IPS-NIHi11 (cell line): Measurements from ENCODE around the gene SGCA.
A peak's percentile ranks its signal among the peaks of the same experiment; 100 is the strongest.

ENCODE experiments used
- DNase-seq: peaks from one replicate; pipeline ENCODE4 v3.0.0; 2012; ENCODE audit warnings: mixed read lengths, low spot score

The SGCA gene

DNA sequence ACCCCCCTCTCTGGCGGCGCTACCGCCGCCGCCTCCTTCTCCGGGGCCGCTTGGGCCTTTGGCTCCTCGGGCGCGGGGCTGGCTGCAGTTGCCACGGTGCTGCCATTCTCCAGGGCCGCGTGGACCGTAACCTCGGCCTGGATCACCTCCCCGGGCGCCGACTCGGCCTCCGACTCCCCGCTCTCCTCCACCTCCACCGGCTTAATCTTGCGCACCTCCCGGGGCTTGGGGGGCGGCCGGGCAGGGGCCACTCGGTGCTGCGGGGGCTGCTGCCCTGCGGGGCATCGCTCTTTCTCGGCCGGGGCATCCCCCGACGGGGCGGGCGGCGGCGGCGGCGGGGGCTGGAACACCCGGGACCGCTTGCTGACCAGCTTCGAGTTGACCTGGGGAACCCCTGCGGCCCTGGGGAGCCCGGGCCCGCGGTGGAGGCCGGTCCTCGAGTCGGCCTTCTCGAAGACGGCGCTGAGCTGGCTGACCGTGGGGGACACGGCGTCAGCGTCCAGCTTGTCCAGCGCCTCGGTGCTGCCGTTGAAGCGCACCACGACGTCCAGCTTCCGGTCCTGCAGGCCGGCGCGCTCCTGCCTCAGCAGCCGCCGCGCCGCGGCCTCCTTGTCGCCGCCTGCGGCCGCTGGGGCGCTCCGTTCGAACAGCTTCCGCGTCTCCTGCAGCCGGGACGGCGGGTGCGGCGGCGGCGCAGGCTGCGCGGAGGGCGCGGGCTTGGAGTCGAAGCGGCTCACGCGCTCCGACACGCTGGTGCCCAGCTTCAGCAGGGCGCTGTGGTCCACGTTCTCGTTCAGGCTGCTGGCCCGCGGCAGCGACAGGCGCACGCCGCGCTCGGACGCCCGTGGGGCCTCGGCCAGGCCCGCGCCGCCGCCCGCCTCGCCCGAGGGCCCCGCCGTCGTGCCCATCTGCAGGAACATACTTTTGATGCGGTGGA lies 16.1 kb upstream of the SGCA start:
- DNase-seq: peak; percentile 80

- no peak for DNase-seq
Observed at GRCh38 chr17:50150354-50151040, 15.3 kb upstream of the SGCA start, which contains the start of gene PPP1R9B. Gene PPP1R9B (minus strand): TSS chr17:50150677. CDS start chr17:50150513, 164 bp downstream.

GRCh38 chr17:50151041-50151936 lies 14.5 kb upstream of the SGCA start:
- peak; percentile 97 for DNase-seq

DNA sequence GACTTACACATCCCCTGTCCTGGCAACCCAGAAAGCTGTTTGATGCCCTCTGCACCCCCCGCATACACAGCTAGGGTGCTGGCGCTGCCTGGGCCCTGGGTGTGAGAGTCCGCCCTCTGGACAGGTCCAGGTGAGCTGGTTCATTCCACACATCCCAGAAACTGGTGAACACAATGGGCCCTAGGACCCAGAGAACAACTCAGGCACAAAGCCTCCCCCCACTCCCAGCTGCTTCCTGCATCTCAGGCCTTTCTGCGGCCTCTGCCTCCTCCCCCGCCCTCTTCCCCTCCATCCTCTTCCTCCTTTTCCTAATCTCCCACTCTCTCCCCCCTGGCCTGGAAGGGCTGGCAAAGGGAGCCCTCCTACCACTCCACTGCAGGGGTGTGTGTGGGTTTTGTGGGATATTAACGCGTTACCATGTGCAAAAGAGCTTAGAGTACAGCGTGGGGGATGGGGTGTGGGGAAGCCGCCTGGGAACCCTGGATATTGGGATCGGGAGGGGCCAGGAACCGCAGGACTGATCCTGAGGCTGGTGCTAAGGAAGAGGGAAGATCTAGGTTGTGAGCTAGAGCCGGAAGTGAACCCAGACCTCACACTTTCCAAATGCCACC lies 13.8 kb upstream of the SGCA start:
- peak; percentile 84 for DNase-seq

GRCh38 chr17:50152736-50153135 lies 13.1 kb upstream of the SGCA start:
- no peak for DNase-seq

- no peak for DNase-seq
Observed at GRCh38 chr17:50153650-50154575, 11.9 kb upstream of the SGCA start.

- DNase-seq: no peak
Observed at GRCh38 chr17:50154604-50155003, 11.2 kb upstream of the SGCA start.

DNA sequence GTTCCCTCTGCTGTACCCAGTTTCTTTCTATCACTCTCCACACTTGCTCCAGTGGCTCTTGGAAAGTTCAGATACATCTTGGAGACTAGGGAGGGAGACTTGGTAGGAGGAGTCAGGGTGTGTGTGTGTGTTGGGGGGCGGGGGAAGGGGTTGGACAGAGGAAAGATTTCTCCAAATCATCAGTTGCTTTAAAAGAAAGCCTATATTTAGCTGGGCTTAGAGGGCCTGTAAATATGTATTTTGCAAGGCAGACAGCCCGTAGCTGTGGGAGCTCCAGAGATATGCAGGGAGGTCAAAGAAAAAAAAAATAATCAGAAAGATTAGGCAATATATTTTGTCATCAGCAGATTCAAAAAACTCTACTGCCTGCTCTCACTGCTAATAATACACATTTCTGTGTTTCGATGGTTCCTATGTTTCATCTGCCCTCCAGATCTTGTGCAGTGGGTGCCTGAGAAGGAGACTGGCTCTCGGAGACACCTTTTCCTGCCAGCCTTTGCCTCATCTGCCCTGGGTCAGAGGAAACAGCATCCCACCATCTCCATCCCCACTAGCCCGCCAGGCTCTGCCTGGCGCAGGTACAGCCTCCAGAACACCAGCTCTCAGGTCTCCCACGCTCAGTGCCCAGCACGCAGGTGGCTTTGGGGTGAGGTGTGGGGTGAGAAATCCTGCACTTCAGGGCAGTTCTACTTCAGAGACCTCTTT lies 10.5 kb upstream of the SGCA start:
- DNase-seq: no peak

DNA sequence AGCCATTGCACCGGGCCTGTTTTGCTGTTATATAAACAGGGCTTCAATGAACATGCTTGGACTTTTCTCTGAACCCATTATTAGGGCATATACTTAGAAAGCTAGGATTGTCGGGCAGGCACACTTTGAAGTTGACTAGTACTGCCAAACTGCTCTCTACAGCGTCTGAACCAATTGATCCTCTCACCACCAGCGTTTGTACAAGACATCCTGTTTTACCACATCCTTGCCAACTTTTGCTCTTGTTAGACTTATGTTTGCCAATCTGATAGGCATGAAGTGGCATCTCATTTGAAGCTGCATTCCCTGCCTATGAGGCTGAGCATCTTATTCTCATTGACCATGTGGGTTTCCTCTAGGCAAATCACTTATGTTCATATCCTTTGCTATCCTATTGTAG lies 7.9 kb upstream of the SGCA start:
- DNase-seq: no peak

GRCh38 chr17:50161023-50161910 lies 4.5 kb upstream of the SGCA start:
- peak; percentile 99 for DNase-seq

DNA sequence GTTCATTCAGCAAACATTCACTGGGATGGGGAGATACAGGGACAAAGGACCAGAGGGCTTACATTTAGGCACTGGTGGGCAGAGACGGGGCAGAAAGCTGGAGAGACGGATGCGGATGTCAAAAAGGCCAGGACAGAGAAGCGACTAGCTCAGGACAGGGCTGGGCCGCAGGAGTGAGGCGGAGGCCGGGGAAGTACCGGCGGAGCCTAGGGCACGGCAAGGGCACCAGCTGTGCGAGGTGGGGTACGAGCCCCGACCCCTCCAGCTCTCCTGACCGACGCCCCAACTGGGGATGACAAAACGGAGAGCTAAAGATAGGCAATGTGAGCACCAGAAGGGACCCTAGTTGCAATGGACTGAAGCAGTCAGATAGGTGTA lies 3.9 kb upstream of the SGCA start:
- DNase-seq: no peak

DNA sequence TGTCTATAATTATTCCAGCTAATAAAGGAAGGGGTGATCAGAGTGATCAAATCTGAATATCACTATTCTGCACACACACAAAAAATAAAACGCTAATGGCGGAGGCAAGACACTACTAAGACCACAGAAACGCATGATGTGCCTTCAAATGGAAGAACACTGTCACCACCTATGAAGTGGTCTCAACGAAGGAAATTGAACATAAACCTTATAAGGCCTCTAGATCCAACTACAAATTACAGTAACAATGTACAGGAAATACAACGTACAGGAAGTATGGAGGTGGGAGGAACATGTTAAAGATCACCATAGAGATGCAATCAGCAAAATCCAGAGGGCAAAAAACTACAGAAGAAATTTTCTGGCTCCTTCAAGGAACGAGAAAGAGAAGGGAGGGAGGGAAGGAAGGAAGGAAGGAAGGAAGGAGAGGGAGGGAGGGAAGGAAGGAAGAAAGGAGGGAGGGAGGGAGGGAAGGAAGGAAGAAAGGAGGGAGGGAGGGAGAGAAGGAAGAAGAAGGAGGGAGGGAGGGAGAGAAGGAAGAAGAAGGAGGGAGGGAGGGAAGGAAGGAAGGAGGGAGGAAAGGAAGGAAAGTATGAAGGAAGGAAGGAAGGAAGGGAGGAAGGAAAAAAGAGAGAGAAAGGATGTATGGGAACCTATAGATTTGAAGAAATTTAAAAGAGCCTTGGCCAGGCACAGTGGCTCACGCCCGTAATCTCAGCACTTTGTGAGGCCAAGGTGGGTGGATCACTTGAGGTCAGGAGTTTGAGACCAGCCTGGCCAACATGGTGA lies 3.1 kb upstream of the SGCA start:
- no peak for DNase-seq

DNA sequence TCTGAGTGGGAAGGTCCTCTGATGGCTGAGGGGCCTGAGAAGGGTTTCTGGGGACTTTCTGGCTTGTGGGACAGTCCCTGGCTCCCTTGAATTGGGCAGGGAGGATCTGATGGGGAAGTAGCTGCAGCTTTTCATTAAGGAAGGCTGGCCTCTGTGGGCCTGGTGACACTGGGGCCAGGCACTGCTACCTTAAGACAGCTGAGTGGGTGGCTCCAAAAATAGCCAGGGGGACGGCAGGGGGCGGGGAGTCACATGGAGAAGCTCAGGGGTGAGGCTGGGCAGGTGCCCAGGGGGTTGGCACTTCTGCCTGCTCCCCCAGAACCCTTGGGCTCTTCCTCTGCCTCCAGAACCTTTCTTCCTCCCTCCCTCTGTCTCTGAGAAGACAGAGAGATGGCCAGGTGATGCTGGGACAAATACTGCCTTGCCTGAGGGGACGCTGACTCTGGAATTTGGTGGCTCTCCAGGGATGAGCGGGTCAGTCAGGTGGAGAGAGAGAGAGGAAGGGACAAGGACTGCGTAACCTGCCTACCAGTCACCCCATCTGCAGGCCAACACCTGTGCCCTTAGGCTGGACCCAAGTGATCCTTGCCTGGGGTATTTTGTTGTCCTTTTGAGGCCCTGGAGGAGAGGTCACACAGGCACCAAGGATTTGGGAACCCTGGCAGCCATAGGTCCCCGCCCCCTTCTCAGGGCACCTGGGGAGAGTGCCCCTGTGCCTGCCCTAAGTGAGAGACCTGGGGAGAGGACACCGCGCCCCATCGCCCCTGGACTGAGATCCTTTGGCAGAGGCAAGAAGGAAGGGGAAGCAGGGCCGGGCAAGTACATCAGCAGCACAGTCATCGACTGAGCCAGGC lies 1.7 kb upstream of the SGCA start:
- DNase-seq: no peak

GRCh38 chr17:50164697-50164988 lies 1.2 kb upstream of the SGCA start:
- no peak for DNase-seq

DNA sequence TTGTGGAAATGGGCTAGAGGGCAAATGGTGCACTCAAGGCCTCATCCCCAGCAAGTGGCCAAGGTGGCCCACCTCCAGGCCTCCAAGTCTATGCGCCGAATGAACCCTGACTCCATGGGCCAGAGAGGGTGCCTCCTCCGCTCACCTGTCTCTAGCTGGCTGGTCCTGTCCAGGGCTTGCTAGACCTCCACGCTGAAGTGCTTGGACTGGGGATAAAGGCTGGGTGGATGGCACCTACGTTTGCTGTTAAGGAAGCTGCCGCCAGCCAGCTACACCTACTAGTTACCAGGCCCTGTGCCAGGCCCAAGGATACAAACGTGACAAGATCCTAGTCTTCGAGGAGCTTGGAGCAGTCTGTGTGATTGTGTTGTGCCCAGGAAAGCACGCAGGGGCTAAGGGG lies 739 bp upstream of the SGCA start:
- DNase-seq: no peak

DNA sequence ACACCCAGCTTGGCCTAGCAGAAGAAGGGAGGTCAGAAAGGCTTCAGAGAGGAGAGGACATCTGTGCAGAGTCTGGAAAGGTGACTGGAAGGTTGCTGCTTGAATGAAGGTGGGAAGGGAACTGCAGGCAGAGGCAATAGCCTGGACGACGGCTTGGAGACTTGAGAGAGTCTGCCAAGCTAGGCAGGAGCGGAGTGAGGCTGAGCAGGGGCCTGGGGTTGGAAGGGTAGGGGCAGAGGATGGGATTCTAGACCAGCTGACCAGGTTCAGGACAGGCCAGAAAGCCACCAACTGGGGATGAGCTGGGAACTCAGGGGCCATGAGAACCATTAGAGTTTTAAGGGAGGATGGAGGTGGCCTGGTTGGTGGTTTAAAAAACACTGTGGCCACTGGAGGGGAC lies 339 bp upstream of the SGCA start:
- no peak for DNase-seq

DNA sequence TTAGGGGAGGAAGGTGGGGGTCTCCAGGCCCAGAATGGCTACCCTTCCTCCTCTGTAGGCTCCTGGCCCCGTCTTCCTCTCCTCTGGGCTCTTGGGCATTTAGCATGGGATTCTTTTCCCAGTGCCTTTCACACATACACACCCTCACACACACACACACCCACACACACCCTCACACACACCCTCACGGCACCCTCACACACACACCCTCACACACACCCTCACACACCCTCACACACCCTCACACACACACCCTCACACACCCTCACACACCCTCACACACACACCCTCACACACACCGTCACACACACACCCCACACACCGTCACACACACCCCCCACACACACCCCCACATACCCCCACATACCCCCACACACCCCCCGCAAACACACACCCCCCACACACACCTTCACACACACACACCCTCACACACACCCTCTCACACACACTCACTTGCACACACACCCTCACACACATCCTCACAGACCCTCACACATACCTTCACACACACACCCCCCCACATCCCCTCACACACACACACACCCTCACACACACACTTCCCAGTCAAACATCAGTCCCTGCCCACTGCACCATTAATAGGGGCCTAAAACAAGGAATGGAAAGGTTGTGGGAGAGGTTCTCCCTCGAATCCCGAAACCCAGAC lies 845 bp downstream of the SGCA start:
- no peak for DNase-seq
